Naive thymus-derived CD8-positive, alpha-beta T cell (primary cell): ENCODE measurements around the gene KIAA1755. TPM values are rescaled to one million over a fixed set of nuclear protein-coding genes. Genes with fewer than 3 reads are reported as not detected.
A peak's percentile ranks its signal among the peaks of the same experiment; 100 is the strongest.

Experiments
- ATAC-seq, 2 donors: fragments of 150-1000 bp; cut with Tn5 transposase in 1 of 2; sonication (Bioruptor Pico), chemical (Tn5 transposase) in 1 of 2; 1 replicate in 1 of 2; 2 replicates in 1 of 2; pipeline ENCODE4 v1.10.0; 2021; ENCODE audit warnings: mild to moderate bottlenecking in 2 of 2, moderate library complexity in 2 of 2
- POLR2A ChIA-PET: fragments of 350-600 bp; sonication (Branson Sonifier 250); formaldehyde crosslinking; loops from one replicate; lab custom pipeline; 2021; ENCODE audit warnings: antibody characterized with exemption; lab: Charles Lee
- DNase-seq, 10 donors: peaks; one replicate each; pipeline versions ENCODE4 v3.0.0 to v3.0.0-alpha.2; 2020 to 2022
- H3K27ac Mint-ChIP-seq, 10 donors: one replicate each; pipeline ENCODE4 v1.8.0; 2020 to 2022; ENCODE audit warnings: mild to moderate bottlenecking in 10 of 10, mixed read lengths in 10 of 10, moderate library complexity in 4 of 10, inconsistent platforms in 1 of 10
- H3K27me3 Mint-ChIP-seq, 5 donors: one replicate each; pipeline ENCODE4 v1.8.0; 2021 to 2022; ENCODE audit warnings: mixed read lengths in 5 of 5
- H3K36me3 Mint-ChIP-seq, 3 donors: one replicate each; pipeline ENCODE4 v1.8.0; 2020 to 2022; ENCODE audit warnings: mixed read lengths in 3 of 3, mild to moderate bottlenecking in 2 of 3, inconsistent platforms in 1 of 3
- H3K4me1 Mint-ChIP-seq, 4 donors: one replicate each; pipeline ENCODE4 v1.8.0; 2021 to 2022; ENCODE audit warnings: mixed read lengths in 4 of 4
- H3K4me3 Mint-ChIP-seq, 10 donors: one replicate each; pipeline ENCODE4 v1.8.0; 2020 to 2022; ENCODE audit warnings: mild to moderate bottlenecking in 10 of 10, mixed read lengths in 10 of 10, moderate library complexity in 6 of 10, inconsistent platforms in 1 of 10
- H3K9me3 Mint-ChIP-seq, 9 donors: one replicate each; pipeline ENCODE4 v1.8.0; 2020 to 2022; ENCODE audit warnings: mixed read lengths in 9 of 9, mild to moderate bottlenecking in 3 of 9, inconsistent platforms in 1 of 9, moderate library complexity in 1 of 9
- polyA plus RNA-seq, 3 donors: library from polyadenylated mRNA; unstranded; fragments of 300-500 nt; fragmentation: Illumina TruSeq; gene quantifications; one replicate each; pipeline ENCODE4 v1.2.3, GENCODE V29; 2021
- total RNA-seq, 8 experiments: library from RNA in 2 of 8; stranded (reverse) in 2 of 8; gene quantifications; one replicate each; pipeline ENCODE4 v1.2.3 and lab custom pipeline; 2021 to 2026

Gene KIAA1755
- total and polyA plus RNA-seq, 5 experiments from 2014 or later, result not detected

- H3K27me3 Mint-ChIP-seq, result peaks cover 0 to 19% (median 2%) of the 10 kb centered on the region in 5 donors
- no peak overlapping the region for H3K27ac Mint-ChIP-seq
- H3K4me1 Mint-ChIP-seq, result peaks cover 0 to 6% (median 3%) of the 10 kb centered on the region in 4 donors
- no peak for ATAC-seq
- POLR2A ChIA-PET, result no interaction called here
- DNase-seq, result peak in 1 of 10 donors; percentile 57
- no peaks in the 10 kb centered on the region for H3K36me3 Mint-ChIP-seq
- no peak overlapping the region for H3K4me3 Mint-ChIP-seq
- H3K9me3 Mint-ChIP-seq, result no peaks in the 10 kb centered on the region
These were observed 43.6 kb downstream of the KIAA1755 start for GRCh38 chr20:38216746-38217595.

DNA sequence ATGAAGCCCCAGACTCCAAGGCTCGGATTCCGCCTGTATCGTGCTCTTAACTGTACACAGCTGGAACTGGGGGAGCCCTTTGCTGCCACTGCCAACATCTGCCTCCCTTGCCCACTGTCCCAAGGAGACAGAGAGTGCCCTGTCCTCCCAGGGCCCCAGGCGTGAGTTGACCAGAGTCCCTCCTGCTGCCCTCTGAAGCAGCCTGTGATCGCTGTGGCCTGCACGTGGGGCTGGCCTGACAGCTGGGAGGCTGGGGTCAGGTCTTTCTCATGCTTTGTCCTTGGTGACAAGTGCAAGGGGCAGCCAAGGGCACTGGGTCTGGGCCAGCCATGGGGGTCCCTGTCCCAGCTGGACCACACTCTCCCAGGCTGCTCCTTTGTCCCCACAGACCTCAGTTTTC is 44.3 kb downstream of the KIAA1755 start:
- DNase-seq (peak in 1 of 10 donors; percentile 37), ATAC-seq (no peak)
- POLR2A ChIA-PET, result no interaction called here
- Mint-ChIP-seq H3K36me3 (no peaks in the 10 kb centered on the region), H3K4me3 (no peak overlapping the region), H3K27ac (no peak overlapping the region), H3K9me3 (no peaks in the 10 kb centered on the region), H3K4me1 (peaks cover 0 to 6% (median 3%) of the 10 kb centered on the region in 4 donors), H3K27me3 (peaks cover 0 to 19% (median 2%) of the 10 kb centered on the region in 5 donors)

GRCh38 chr20:38215194-38216182 is 45.0 kb downstream of the KIAA1755 start:
- no peak overlapping the region for H3K27ac Mint-ChIP-seq
- H3K36me3 Mint-ChIP-seq, result no peaks in the 10 kb centered on the region
- ATAC-seq, result no peak
- no peak overlapping the region for H3K4me3 Mint-ChIP-seq
- H3K9me3 Mint-ChIP-seq, result no peaks in the 10 kb centered on the region
- H3K27me3 Mint-ChIP-seq, result peaks cover 0 to 19% (median 2%) of the 10 kb centered on the region in 5 donors
- POLR2A ChIA-PET, result no interaction called here
- H3K4me1 Mint-ChIP-seq, result no peaks in the 10 kb centered on the region
- peak in 1 of 10 donors; percentile 57 for DNase-seq

DNA sequence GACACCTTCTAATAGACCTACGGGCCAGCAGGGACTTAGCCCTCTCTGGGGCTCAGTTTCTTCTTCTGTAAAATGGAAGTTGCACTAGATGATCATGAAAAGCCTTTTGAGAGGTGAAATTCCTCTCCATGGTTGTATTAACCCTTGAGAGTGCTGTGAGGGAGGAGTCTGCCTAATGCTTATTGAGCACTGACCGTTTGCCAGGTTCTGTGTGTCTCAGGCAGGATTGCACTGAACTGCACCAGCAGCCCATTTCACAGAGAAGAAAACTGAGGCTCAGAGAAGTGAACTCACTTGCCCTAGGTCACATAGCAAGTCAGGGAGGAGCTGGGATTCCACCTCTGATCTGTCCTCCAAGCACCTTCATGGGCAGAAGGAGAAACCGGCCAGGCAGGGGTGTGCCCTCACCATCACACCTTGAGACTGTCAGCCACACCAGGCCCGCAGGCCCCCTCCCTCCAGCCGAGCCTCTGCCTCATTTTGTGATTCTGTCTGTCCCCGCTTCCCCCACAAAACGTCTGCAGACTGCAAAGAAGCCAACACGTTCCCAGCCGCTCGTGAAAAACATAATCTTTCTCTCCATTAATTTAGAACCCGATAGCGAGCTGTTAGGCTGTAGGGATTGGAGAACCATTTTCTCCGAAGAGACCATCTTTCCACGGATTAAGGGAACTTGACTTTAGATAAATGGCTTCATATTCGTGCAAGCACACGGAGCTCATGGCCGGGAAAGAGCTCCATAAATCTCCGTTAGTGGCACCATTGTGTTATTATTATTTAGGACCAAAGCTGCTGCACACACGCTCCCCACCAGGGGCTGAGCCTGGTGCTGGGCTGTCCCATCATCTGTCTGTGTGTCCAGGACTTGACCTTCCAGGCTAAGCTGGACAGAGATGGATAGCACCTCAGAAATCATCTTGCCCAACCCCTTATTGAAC is 46.0 kb downstream of the KIAA1755 start:
- ATAC-seq, result no peak
- Mint-ChIP-seq H3K36me3 (no peaks in the 10 kb centered on the region), H3K27ac (no peak overlapping the region), H3K4me3 (no peak overlapping the region), H3K4me1 (no peaks in the 10 kb centered on the region), H3K27me3 (peaks cover 0 to 25% (median 2%) of the 10 kb centered on the region in 5 donors), H3K9me3 (no peaks in the 10 kb centered on the region)
- POLR2A ChIA-PET, result no interaction called here
- peak in 1 of 10 donors; percentile 26 for DNase-seq

DNA sequence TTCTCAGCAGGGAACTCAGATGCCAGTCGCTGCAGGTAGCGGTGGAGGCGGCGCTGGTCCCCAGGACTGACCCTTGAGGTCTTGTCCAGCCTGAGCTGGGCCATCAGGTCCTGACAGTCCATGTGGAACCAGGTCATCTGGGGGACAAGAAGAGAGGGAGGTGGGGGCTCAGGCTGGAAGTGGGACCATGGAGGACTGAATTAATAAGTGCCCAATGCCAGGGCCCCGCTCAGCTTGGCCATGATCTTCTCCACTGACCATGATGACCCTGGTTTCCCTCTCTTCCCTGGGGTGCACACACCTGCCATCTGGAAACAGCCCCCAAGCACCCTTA is 47.0 kb downstream of the KIAA1755 start:
- Mint-ChIP-seq H3K4me1 (no peaks in the 10 kb centered on the region), H3K9me3 (no peaks in the 10 kb centered on the region), H3K4me3 (no peak overlapping the region), H3K36me3 (no peaks in the 10 kb centered on the region), H3K27me3 (peaks cover 0 to 34% (median 8%) of the 10 kb centered on the region in 5 donors), H3K27ac (no peak overlapping the region)
- DNase-seq (peak in 1 of 10 donors; percentile 4), ATAC-seq (no peak)
- POLR2A ChIA-PET, result no interaction called here

- Mint-ChIP-seq H3K9me3 (no peaks in the 10 kb centered on the region), H3K27ac (no peak overlapping the region), H3K36me3 (no peaks in the 10 kb centered on the region), H3K27me3 (peaks cover 0 to 40% (median 11%) of the 10 kb centered on the region in 5 donors), H3K4me3 (no peak overlapping the region), H3K4me1 (no peaks in the 10 kb centered on the region)
- DNase-seq, result peak in 1 of 10 donors; percentile 30
- ATAC-seq, result no peak
- POLR2A ChIA-PET, result no interaction called here
These were observed 47.5 kb downstream of the KIAA1755 start for GRCh38 chr20:38212806-38213606.

DNA sequence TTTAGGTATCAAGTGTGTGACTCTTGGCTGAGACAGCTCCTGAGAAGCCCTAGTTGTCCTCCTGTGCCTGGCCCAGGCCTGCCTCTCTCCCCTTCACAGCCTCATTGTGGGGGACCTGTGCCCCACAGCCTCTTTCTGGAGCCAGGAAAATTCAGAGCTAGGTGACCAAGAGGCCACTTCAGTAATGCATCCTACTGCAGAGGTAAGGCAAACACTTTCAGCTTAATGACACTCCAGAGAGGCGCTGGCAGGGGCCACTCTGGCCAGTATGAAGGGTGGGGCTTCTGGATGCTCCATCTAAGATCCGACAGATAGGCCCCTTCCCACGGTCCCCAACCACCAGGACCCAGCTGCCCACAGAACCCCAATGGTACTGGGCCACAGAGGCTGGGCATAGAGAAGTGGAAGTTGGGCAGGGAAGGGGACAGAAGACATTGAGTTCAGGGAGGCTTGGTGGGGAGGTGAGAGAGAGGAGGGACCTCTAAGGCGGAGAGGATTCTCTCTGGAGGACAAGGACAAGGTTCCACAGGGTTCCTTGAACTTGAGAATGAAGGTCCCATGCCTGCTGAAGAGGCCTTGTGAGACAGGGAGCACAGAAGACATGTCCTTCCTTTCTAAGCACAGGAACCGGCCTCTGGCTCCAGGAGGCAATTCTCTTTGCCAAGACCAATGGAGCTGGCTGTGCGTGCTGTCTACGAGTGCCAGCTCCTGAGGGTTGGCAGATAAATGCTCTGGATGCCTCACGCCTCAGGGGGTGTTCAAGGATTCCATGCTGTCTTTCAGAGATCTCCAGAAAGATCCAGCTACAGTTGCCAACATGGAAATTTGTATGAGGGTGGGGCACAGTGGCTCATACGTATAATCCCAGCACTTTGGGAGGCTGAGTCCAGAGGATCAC is 49.1 kb downstream of the KIAA1755 start:
- POLR2A ChIA-PET, result no interaction called here
- DNase-seq (no peak), ATAC-seq (no peak)
- no peaks in the 10 kb centered on the region for H3K36me3 Mint-ChIP-seq
- no peaks in the 10 kb centered on the region for H3K9me3 Mint-ChIP-seq
- H3K27me3 Mint-ChIP-seq, result peaks cover 0 to 41% (median 14%) of the 10 kb centered on the region in 5 donors
- H3K4me3 Mint-ChIP-seq, result no peak overlapping the region
- H3K4me1 Mint-ChIP-seq, result no peaks in the 10 kb centered on the region
- H3K27ac Mint-ChIP-seq, result peak overlapping the region in 2 of 10 donors; percentile 9 to 78

- DNase-seq, result no peak
- POLR2A ChIA-PET, result no interaction called here
- H3K4me1 Mint-ChIP-seq, result no peaks in the 10 kb centered on the region
These were observed 49.8 kb downstream of the KIAA1755 start for GRCh38 chr20:38210741-38211140.

DNA sequence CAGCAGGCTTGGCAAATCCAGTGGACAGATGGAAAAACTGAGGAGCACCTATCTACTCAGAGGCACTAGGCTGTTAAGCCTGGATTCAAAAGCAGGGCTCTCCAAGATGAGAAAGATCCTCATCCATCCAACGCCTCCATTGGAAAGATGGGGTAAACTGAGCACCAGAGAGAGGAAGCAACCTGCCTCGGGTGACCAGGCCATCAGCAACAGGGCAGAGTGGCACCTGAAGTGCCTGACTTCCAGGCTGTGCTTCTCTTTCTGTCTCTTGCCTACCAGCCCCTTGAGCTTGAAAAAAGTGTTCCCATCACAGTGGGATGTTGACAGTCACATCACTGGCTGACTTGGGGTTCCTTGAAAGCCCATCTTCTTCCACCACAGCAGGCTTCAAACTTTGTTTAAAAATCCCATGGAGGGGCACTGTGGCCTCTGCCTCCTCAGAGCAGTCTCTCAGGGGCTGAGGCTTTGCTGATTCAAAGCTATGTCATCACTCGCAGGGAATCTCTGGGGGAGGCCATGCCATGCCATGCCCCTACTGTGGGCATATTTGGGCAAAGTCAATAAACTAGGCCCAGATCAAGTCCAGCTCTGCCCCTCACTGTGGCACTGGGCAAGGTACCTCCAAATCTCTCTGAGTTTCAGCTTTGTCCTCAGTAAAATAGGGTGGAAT is 50.7 kb downstream of the KIAA1755 start:
- POLR2A ChIA-PET, result no interaction called here
- Mint-ChIP-seq H3K36me3 (no peaks in the 10 kb centered on the region), H3K4me1 (no peaks in the 10 kb centered on the region), H3K27me3 (peaks cover 0 to 34% (median 12%) of the 10 kb centered on the region in 5 donors), H3K27ac (no peak overlapping the region), H3K9me3 (no peaks in the 10 kb centered on the region), H3K4me3 (no peak overlapping the region)
- ATAC-seq (no peak), DNase-seq (no peak)

More at GRCh38 chr20:38210741-38211140, 49.8 kb downstream of the KIAA1755 start:
- no peaks in the 10 kb centered on the region for H3K9me3 Mint-ChIP-seq
- no peak overlapping the region for H3K27ac Mint-ChIP-seq
- peaks cover 0 to 41% (median 14%) of the 10 kb centered on the region in 5 donors for H3K27me3 Mint-ChIP-seq
- H3K4me3 Mint-ChIP-seq, result no peak overlapping the region
- ATAC-seq, result no peak
- no peaks in the 10 kb centered on the region for H3K36me3 Mint-ChIP-seq

- peaks cover 0 to 27% (median 12%) of the 10 kb centered on the region in 5 donors for H3K27me3 Mint-ChIP-seq
- H3K4me3 Mint-ChIP-seq, result no peak overlapping the region
- H3K27ac Mint-ChIP-seq, result peak overlapping the region in 1 of 10 donors; percentile 59
- no peaks in the 10 kb centered on the region for H3K9me3 Mint-ChIP-seq
- DNase-seq (no peak), ATAC-seq (no peak)
- H3K36me3 Mint-ChIP-seq, result no peaks in the 10 kb centered on the region
- no peaks in the 10 kb centered on the region for H3K4me1 Mint-ChIP-seq
- POLR2A ChIA-PET, result no interaction called here
These were observed 51.4 kb downstream of the KIAA1755 start for GRCh38 chr20:38209054-38209675.
